Mucosa of descending colon (tissue), 3 donors: ENCODE results near the gene SMC1A. TPM values are rescaled to one million over a fixed set of nuclear protein-coding genes. Genes with fewer than 3 reads are reported as not detected.
"Not testable (repeated sequence)": the region's sequence is repeated elsewhere in the genome, so short reads cannot be mapped to it uniquely, and the experiment has no call there.

Experiments used
- ATAC-seq: fragments of 200-7000 bp; cut with Tn5 transposase; one replicate; pipeline ENCODE4 v1.9.1; 2020; ENCODE audit warnings: mild to moderate bottlenecking, moderate library complexity
- DNase-seq, 3 donors: peaks; one replicate each; pipeline ENCODE4 v3.0.0-alpha.2; 2020
- H3K36me3 ChIP-seq: fragments of 200-600 bp; one replicate; pipeline ENCODE4 v1.8.0; 2021; ENCODE audit warnings: low read depth, mild to moderate bottlenecking
- H3K4me1 ChIP-seq: fragments of 200-600 bp; one replicate; pipeline ENCODE4 v1.8.0; 2021; ENCODE audit warnings: low read depth, mild to moderate bottlenecking
- H3K4me3 ChIP-seq: fragments of 200-600 bp; one replicate; pipeline ENCODE4 v1.8.0; 2021; ENCODE audit warnings: mild to moderate bottlenecking
- H3K9me3 ChIP-seq: fragments of 200-600 bp; one replicate; pipeline ENCODE4 v1.8.0; 2021; ENCODE audit warnings: mild to moderate bottlenecking
- CTCF ChIP-seq: fragments of 200-600 bp; IDR thresholded peaks from one replicate; pipeline ENCODE4 v1.8.0; 2022; ENCODE audit warnings: antibody characterized with exemption, mild to moderate bottlenecking
- intact Hi-C, 2 donors: fragments of 100-400 bp; cut with DNase I in 1 of 2; cut with micrococcal nuclease in 1 of 2; formaldehyde crosslinking; loops; one replicate each; pipeline versions ENCODE4 v1.11.0 to v1.11.1; 2022; cut with DNase I, micrococcal nuclease
- long read RNA-seq, 2 donors: library from polyadenylated mRNA; unstranded; transcript quantifications; one replicate each; pipeline ENCODE4 v2.0.0, GENCODE V29; 2019 to 2021
- total RNA-seq, 3 donors: library from RNA; stranded (reverse); fragmentation: NEBNext Ultra II Directional in 2 of 3; extraction: Animal tissue kit (Norgen Biotek cat#: 25700) in 2 of 3; gene quantifications; one replicate each; pipeline versions ENCODE4 v1.2.1 to v1.2.4, GENCODE V29; 2021 to 2023
- donor health status: DM: no; HTN: no; CAD: no; lungs with moderate emphysema.
- donor health status: DM: no; HTN: no; CAD: no.
- donor health status: DM: no; HTN: yes; CAD: no.

The SMC1A gene
- total RNA-seq = 10 to 100 TPM; 48.2 to 75.0 (median 72.8) TPM
- long read RNA-seq, donor 1, full-length matches to known transcripts = 11 of 45 reads
- long read RNA-seq, donor 1, partial matches to known transcripts = 29 of 45 reads
- long read RNA-seq, donor 1, other reads (novel, unspliced or antisense) = 5 of 45 reads
- long read RNA-seq, donor 2, partial matches to known transcripts = 30 of 38 reads
- long read RNA-seq, donor 2, other reads (novel, unspliced or antisense) = 8 of 38 reads

GRCh38 chrX:53422086-53422860 lies at the start of gene SMC1A:
Gene SMC1A, minus strand, starts transcription at chrX:53422654. Its CDS starts 54 bp downstream, at chrX:53422600.
- no peak for TF ChIP-seq CTCF
- Histone ChIP-seq H3K4me3 (peak within 1 kb of the TSS; percentile 38), H3K36me3 (no peaks in the 10 kb centered on the region), H3K9me3 (no peaks in the 10 kb centered on the region), H3K4me1 (peaks cover 7% of the 10 kb centered on the region)
- ATAC-seq = peak; percentile 96
- intact Hi-C loops = no loop called here
- peak; percentile 96 to 99 (median 96) for DNase-seq

GRCh38 chrX:53471346-53471745 lies 48.9 kb upstream of the SMC1A start:
- ATAC-seq (no peak), DNase-seq (no peak)
- intact Hi-C loops = no loop called here
- Histone ChIP-seq H3K4me1 (no peaks in the 10 kb centered on the region), H3K4me3 (no peak overlapping the region), H3K9me3 (no peaks in the 10 kb centered on the region), H3K36me3 (no peaks in the 10 kb centered on the region)
- no peak for TF ChIP-seq CTCF

GRCh38 chrX:53468659-53469058 lies 46.2 kb upstream of the SMC1A start:
- ATAC-seq, H3K4me3 ChIP-seq, DNase-seq, H3K4me1 ChIP-seq, H3K9me3 ChIP-seq, H3K36me3 ChIP-seq, intact Hi-C loops: not testable (repeated sequence)

- H3K4me1 ChIP-seq = no peaks in the 10 kb centered on the region
- no peaks in the 10 kb centered on the region for H3K36me3 ChIP-seq
- ATAC-seq (no peak), DNase-seq (no peak)
- intact Hi-C loops = no loop called here
- no peak for TF ChIP-seq CTCF
- H3K4me3 ChIP-seq = no peak overlapping the region
- H3K9me3 ChIP-seq = no peaks in the 10 kb centered on the region
Measured at GRCh38 chrX:53458082-53458481, 35.6 kb upstream of the SMC1A start.

GRCh38 chrX:53456254-53456653 lies 33.8 kb upstream of the SMC1A start:
- intact Hi-C loops = no loop called here

More at GRCh38 chrX:53456254-53456653, 33.8 kb upstream of the SMC1A start:
- H3K9me3 ChIP-seq = no peaks in the 10 kb centered on the region
- ATAC-seq (no peak), DNase-seq (no peak)
- H3K36me3 ChIP-seq = no peaks in the 10 kb centered on the region
- H3K4me1 ChIP-seq = no peaks in the 10 kb centered on the region
- no peak for TF ChIP-seq CTCF
- no peak overlapping the region for H3K4me3 ChIP-seq
